GM18909 (cell line): Measurements from ENCODE around the gene LARP4B.
"Not testable (repeated sequence)": the region's sequence is repeated elsewhere in the genome, so short reads cannot be mapped to it uniquely, and the experiment has no call there.

ENCODE experiments used
- ATAC-seq: cut with Tn5 transposase; IDR thresholded peaks from one replicate; pipeline ENCODE4 v1.9.1; 2021; ENCODE audit warnings: mild to moderate bottlenecking; ENCODE audit not compliant: unreplicated experiment, poor library complexity

The LARP4B gene

DNA sequence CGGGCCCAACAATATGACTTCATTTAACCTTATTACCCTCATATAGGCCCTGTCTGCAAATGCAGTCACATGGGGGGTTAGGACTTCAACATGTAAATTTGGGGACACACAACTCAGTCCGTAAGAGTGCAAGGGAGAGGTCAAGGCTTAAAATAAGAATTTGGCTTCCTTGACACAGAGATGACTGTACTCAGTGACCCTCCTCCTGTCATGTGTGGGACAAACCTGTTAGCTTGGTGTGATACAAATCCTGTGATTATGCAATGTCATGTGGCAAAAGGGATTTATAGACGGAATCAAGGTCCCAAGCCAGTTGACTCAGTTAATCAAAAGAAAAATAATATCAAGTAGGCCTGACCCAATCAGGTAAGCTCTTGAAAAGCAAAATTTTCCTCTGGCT lies 30.8 kb upstream of the LARP4B start:
- no peak for ATAC-seq

DNA sequence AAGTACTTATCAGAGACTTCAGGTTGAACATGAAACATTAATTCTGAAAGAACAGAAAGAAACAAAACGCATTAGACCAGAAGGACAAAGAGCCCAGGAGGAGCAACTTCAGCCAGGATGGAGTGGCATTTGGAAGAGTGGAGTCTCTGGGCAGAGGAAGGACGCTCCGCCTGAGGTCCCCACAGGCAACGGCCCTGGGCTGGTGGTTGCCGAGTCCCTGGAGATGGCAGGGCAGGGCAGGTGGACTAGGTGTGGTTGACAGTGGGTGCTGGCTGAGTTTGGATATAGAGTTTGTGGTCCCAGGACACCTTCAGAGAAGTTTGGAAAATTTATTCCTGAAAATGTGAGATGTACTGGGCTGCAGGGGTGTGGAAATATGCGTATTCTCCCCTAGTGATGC lies 27.4 kb upstream of the LARP4B start:
- no peak for ATAC-seq

DNA sequence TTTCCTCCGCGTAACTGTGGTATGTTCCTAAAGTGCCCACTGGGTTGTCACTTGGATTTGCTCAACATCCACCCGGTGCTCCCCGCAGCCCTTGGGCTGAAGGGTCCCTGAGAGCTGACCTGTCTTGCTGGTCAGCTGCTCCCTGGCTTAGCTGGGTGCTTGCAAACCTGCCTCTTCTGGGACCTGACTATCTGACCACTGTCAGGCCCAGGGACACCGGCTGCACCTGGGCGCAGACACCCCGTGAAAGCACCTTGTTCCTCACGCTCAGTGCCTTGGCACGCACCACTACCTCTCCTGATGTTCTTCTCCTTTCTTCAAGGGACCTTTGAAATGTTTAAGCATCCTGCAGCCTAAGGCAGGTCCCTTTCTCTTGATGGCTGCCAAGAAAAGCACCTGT lies 26.6 kb upstream of the LARP4B start:
- ATAC-seq = no peak

DNA sequence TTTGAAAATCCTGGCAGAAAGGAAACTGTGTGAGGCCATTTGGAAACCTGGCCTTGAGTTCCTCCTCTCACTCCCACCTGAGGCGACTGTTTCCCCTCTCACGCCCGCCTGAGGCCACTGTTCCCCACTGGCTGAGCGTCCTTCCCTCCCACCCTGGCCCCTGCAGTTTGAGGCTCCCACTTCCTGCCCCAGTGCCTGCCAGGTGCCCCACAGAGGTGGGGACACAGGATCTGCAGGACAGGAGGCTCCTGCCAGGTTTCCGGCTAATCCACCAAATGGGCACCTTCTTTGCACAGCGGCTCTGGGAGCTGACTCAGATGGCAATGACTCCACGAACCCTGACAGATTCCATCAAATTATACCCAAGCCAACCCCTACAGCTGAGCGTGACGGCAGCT lies 24.3 kb upstream of the LARP4B start:
- no peak for ATAC-seq

DNA sequence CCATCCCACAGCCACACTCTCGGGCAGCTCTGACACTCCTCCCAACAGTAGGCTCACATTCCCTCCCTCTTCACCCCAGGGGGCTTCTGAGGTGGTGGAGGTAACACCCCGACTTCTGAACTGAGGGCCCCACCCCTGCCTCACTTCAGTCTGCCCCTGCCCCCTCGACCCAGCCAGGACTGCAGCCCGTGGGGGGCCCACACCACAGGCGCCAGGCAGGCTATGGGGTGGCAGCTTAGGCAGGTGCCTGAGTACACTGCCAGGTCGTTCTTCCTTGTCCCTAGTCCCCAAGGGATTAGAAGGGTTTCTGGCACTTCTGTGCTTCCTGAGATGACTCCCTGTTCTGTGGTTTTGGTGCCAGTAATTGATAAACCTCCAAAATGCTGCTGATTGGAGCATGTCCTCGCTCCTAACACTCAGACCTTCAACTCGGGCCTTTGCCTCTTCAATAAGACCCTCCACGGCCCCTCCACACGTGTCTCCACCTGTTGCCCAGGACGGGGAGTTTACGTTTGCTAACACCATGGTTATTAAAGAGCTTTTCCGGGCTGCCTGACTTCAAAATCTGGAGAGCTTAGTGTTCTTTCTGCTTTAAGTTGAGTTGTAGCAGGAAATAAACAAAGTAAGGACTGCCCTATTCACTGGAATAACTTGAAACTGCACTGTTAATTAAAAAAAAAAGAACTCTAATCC lies 23.8 kb upstream of the LARP4B start:
- no peak for ATAC-seq

DNA sequence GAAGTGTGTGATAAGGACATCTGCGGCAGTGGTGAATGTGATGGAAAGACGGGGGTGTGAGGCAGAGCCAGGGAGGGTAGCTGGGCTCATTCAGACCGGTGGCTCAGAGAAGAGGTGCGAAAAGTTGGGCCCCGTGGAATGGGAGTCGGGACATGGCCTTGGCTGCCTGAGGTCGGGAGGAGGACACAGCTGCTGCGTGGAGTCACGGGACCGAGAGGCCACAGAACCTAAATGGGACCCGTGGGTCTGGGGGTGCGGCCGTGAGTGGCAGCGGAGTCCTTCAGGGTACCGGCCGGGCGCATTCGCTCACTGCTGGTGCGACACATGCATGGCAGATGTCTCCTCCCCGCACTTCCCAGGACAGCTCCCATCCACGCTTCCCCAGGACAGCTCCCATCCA lies 22.9 kb upstream of the LARP4B start:
- ATAC-seq = no peak

DNA sequence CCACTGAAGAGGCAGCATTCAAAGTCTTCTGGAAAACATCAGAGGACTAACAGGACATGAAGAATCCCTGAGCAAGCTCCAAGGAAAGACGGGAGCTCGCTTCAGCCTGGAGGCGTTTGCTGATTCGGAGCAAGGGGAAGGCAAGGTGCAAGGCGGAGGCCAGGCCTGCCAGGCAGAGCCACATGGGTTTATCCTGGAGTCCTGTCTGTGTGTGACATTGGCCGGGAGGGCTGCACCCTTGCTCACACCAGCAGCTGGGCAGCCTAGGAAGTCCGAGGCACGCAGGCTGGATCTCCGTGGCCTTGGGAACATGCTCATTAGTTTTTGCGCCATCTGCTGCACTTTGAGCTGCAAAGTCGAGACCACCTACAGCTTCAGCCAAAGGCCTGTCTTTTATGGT lies 22.3 kb upstream of the LARP4B start:
- no peak for ATAC-seq

DNA sequence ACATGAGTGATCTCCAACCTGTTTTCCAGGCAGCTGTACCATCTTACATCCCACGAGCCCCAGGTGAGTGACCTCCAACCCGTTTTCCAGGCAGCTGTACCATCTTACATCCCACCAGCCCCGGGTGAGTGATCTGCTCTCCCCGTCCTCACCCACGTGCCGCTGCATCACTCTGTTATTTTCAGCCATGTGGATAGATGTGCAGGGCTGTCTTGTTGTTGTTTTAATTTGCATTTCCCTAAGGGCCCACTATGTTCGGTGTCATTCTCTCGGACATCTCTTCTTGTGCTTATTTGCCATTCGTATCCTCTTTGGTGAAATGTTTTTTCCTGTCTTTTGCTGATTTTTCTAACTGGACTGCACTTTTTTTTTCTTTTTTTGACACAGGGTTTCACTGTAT lies 17.9 kb upstream of the LARP4B start:
- no peak for ATAC-seq

DNA sequence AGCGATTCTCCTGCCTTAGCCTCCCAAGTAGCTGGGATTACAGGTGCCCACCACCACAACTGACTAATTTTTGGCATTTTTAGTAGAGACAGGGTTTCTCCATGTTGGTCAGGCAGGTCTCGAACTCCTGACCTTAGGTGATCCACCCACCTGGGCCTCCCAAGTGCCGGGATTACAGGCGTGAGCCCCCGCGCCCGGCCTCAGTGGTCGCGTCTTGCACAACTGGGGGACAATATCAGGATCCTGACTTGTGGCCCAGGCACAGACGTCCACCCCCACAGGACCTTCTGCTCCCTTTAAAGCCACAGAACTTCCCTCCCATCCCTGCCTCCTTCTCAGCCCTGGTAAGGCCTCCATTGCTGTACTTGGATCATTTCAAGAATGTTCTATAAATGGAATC lies 16.8 kb upstream of the LARP4B start:
- ATAC-seq = no peak

DNA sequence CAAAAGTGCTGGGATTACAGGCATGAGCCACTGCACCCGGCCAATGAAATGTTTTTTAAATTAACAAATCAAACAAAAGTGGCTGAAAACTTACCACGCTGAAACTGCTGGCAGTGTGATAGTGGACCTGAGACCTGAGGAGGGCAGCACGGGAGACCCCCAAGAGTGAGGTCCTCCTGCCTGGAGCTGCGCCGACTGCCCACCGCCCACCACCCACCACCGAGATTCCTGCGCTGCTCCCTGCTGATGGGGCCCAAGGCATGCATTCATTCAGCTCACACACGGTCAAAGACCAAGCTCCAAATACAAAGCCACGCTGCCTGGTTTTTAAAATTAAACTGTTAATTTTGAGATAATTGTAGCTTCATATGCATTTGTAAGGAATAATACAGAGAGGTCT lies 16.4 kb upstream of the LARP4B start:
- ATAC-seq = no peak

DNA sequence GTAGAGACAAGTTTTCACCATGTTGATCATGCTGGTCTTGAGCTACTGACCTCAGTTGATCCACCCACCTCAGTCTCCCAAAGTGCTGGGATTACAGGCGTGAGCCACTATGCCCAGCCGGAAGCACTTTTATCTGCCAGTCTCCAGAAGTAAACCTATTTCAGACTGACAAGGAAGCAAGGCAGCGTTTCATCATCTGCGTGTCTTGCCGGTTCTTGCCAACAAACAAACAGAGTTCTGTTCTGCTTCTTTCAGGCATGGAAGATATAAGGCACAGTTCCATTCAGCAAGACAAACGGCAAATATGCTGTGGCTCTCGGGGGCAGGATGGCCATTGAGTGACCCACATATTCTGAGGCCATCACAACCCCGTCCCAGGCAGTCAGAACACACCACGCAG lies 15.5 kb upstream of the LARP4B start:
- ATAC-seq = no peak

DNA sequence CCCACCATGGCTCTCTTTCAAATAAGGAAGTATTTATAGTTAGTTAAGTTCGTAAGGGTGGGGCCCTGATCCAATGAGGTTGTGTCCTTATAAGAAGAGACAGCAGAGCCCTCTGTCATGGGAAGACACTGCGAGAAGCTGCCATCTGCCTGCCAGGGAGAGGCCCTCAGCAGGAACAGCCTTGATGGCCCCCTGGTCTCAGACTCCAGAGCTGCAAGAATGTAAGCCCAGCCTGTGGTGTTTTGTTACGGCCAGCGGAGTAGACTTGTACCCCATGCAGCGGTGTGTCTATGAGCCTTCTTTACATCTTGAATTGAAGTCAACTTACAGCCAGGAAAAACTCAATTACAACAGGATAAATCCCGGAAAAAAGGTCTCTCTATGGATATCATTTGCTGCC lies 14.3 kb upstream of the LARP4B start:
- no peak for ATAC-seq

DNA sequence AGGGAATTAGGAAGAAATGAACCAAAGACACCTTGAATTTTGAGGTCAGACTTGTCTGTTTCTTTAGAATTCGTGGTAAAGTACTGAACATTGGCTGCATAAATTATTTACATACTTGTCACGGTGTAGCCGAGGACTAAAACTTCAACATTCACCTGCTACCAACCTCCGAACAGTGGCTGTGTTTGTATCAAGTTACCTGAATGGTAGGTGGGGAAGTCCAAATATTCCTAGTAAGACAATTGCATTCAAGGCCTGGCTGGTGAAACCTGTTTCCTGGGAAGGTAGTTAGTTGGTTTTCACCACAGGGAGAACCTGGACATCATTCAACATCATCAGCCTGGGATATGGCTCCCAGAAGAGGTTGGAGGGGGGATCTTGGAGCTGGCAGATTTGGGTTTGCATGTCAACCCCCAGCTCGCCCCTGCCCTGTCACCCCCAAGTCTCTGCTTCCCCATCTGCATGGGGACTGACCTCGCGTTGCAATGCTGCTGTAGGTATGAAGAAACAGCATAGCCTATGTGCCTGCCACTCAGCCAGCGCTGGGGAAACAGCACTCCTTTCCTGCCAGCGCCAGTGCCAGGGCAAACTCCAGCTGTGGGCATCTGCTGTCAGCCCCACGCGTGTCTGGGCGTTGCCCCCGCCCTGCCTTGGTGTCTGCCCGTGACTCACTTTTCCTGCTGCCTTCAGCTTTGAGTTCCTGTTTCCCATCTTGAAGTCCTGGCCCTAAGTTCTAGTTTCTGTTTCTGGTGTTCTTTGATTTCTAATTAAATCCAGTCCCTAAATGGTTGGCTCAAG lies 12.7 kb upstream of the LARP4B start:
- ATAC-seq = peak; percentile 35

DNA sequence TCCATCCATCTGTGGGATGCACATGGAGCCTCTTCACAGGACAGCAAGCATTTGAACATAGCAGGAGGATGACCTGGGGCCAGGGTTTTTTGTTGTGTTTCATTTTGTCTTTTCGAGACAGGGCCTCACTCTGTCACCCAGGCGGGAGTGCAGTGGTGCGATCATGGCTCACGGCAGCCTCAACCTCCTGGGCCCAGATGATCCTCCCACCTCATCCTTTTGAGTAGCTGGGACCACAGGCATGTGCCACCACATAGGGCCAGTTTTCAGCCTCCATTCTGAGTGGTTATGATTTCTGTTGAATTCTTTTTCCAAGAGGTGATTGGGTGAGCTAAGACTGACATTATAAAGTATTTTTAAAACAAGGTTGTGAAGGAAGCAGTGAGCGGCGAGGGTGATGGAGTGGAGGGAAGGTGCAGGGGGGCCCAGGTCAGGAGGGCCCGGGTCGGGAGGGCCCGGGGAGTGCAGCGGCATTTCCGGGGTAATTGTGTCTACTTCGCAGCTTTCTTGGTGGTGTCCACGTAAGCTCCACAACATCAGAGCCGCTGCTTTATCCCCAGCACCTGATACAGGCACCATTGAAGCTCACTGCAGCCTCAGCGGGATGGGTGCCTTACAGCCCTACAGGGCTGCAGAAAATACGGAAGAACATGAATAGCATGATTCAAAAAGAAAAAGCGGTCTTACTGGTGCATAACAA lies 12.0 kb upstream of the LARP4B start:
- peak; percentile 64 for ATAC-seq

DNA sequence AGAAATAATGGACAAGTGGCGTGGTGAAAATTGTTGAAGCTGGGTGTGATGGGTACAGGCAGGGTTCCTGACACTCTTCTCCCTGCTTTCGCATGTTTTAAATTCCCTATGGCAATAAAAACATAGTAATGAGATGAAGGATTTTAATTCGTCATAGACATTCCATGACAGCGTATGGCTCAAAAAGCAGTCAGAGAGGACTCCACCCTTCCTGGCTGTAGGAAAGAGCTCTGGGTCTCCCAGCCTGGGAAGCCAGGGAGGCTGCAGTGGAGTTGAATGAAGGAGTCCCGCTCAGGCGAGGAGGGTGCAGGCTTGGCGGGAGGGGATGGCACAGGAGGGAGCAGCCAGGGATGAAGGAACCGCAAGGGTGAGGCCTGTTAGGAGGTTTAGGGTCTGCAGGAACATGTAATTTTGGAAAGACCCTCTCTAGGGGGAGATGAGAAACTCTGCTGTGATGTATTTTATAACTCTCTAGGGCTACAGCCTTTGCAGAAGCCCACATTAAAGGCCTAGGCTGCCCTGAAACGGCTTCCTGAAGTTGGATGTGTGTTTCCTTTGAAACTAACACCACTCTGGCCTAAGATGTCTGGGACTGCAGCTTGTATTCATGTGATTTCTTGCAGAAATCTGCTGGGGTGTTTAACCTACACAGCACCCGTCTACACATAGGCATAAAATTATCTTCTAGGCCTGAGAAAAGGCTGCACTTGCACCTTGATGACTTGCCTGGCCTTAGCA lies 7.6 kb upstream of the LARP4B start:
- no peak for ATAC-seq

DNA sequence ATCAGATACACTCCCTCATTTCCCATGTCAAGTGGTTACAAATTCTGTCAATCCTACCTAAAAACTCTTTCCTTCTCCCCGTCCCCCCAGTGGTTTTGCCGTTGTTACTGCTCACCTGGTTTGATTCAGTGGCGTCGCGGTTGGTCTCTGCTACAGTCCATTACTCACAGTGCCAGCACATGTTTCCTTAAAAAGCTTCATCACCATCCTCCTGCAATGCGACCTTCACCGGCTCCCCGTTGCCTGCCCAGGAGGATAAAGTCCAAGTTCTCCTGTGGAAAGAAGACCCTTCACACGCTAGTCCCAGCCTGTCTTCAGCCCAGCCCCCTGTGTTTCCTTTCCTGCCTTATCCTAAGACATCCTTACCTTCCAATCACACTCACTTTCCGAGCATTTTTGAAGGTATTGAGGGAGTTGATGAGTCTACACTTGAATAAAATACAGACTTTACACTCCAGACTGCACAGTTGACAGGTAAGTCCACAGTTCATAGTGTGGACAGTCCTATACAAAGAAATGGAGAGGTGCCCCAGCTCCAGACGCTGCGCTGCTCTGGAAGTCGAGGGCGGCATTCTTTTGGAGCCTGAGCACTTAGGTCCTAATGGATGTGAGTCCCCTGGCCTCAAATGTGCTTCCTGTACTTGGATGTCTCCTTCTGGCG lies 3.4 kb upstream of the LARP4B start:
- ATAC-seq = no peak

DNA sequence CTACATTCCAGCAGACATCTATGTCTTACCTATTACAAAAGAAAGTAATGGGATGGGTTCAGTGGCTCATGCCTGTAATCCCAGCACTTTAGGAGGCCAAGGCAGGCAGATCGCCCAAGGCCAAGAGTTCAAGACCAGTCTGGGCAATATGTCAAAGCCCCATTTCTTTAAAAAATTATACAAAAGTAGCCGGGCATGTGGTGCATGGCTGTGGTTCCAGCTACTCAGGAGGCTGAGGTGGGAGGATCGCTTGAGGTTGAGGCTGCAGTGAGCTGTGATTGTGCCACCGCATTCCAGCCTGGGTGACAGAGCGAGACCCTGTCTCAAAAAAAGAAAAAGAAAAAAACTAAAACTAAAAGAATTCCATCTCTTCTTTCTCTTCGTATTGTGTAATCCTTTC lies 2.7 kb upstream of the LARP4B start:
- not testable (repeated sequence) for ATAC-seq

DNA sequence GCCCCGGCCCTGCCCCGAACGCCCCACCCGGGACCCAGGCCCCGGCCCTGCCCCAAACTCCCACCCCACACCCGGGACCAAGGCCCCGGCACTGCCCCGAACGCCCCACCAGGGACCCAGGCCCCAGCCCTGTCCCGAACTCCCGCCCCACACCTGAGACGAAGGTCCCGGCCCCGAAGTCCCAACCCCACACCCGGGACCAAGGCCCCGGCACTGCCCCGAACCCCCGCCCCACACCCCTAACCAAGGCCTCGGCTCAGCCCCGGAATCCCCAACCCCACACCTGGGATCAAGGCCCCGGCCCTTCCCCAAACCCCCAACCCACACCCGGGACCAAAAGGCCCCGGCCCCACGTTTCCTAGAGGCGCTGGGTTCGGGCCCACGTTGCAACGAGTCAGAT lies 1.1 kb upstream of the LARP4B start:
- no peak for ATAC-seq

DNA sequence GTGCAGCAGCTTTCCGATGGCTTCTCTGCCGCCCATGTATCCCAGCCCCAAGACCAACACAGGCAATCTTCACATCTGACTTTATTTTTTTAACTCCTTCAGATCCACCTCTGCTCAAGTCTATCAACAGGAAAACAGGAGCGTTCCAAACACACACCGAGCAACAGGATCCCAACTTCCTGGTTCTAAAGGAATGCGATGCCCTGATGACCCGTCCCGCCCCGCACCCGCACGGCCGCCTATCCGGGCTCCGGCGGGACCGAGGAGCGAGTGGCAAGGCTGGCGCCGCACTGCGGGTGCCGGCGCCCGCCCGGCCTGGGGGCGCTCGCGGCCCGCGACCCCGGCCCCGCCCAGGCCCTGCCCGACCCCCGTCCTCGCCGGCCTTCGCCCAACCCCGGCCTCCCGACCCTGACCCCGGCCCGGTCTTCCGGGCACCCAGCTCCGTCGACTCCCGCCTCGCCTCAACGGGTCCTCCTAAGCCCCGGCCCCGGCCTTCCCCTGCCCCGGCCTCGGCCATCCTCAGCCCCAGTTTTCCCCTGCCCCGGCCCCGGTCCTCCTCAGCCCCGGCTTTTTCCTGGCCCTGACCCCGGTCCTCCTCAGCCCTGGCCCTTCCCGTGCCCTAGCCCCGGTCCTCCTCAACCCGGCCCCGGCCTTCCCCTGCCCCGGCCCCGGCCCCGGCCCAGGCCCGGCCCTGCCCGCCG lies 730 bp downstream of the LARP4B start:
- ATAC-seq = no peak
